ENCODE data around the gene LYVE1. TPM values are rescaled to one million over a fixed set of nuclear protein-coding genes. Genes with fewer than 3 reads are reported as not detected.
A peak's percentile ranks its signal among the peaks of the same experiment; 100 is the strongest.

Gene LYVE1
- total and polyA plus RNA-seq, 2 of the 13 experiments (the other 11 are each of a cell fraction or from before 2014, with no cell fraction given): 1.2 to 1.4 TPM

- H4K20me1 ChIP-seq (ENCODE audit: insufficient read depth, low read length): no peaks in the 10 kb centered on the region
- H3K36me3 ChIP-seq (replicated peaks in 1 of 2; ENCODE audit: control insufficient read depth in 1 of 2, insufficient read depth in 2 of 2, low read length in 2 of 2): no peaks in the 10 kb centered on the region
- no peak for FAIRE-seq
- H2AFZ ChIP-seq (ENCODE audit: low read length): no peak overlapping the region
- POLR2A ChIA-PET: no interaction called here
- H3K4me1 ChIP-seq (ENCODE audit: insufficient read depth, low read length): peaks cover 56% of the 10 kb centered on the region
- no TSS peak for BruUV-seq (replicated peaks)
- no peaks in the 10 kb centered on the region for H3K79me2 ChIP-seq (ENCODE audit: insufficient read depth, low read length)
- H3K4me3 ChIP-seq (replicated peaks in 1 of 3; ENCODE audit: insufficient read depth in 1 of 3, low read depth in 2 of 3, low read length in 3 of 3): no peak overlapping the region
- DNase-seq (ENCODE audit: low spot score): peak; percentile 8
- TF ChIP-seq ETV5 (CRISPR knock-in tag; IDR thresholded peaks at IDR 0.05; ENCODE audit: borderline replicate concordance) (peak; percentile 24; the same call in 1 of the 2 replicates), ZBTB43 (CRISPR knock-in tag; conservative IDR thresholded peaks at IDR 0.05) (peak; percentile 17; the same call in 1 of the 2 replicates), FOSL2 (CRISPR knock-in tag; IDR thresholded peaks at IDR 0.05) (0 out of 2 replicates have a peak, but pooled peaks have one; percentile 5), MAFF (IDR thresholded peaks at IDR 0.05; ENCODE audit: low read depth, low read length) (peak; percentile 59), NFIB (CRISPR knock-in tag; IDR thresholded peaks at IDR 0.05; ENCODE audit: borderline replicate concordance) (no peak), MAFK (conservative IDR thresholded peaks at IDR 0.05 in 1 of 2, IDR thresholded peaks at IDR 0.05 in 1 of 2; ENCODE audit: low read length in 2 of 2) (peak; percentile 26 to 57; a peak in 3 of 4 replicates), GABPA (IDR thresholded peaks at IDR 0.05; ENCODE audit: low read depth, low read length) (no peak), GABPA (CRISPR knock-in tag; IDR thresholded peaks at IDR 0.05; ENCODE audit: low read depth) (0 out of 2 replicates have a peak, but pooled peaks have one; percentile 10), ELF1 (CRISPR knock-in tag; IDR thresholded peaks at IDR 0.05) (peak; percentile 31; the same call in 1 of the 2 replicates), ZNF331 (CRISPR knock-in tag; IDR thresholded peaks at IDR 0.05) (no peak), FOSL1 (CRISPR knock-in tag; IDR thresholded peaks at IDR 0.05; ENCODE audit: borderline replicate concordance) (no peak)
- peak; percentile 29; the same call in 2 of the 3 replicates for ATAC-seq
- in situ Hi-C loops (cut with HindIII; ENCODE audit: extremely low pct_ligation_motif_present, low pct_unique_long_range_greater_than_20kb) (no loop called here), intact Hi-C loops (cut with micrococcal nuclease; ENCODE audit: unreplicated experiment) (no loop called here)
- H3K27me3 ChIP-seq (ENCODE audit: control insufficient read depth in 1 of 2, insufficient read depth in 2 of 2, low read length in 2 of 2): 0 out of 5 replicates have a peak, but pooled peaks cover 0 to 1% of the 10 kb centered on the region in 2 experiments
- H3K9ac ChIP-seq (ENCODE audit: insufficient read depth, low read depth, low read length): no peak overlapping the region
- CTCF ChIA-PET (ENCODE audit: low intra/inter-chr PET ratio, low total read pairs): no interaction called here
- H3K4me2 ChIP-seq (ENCODE audit: low read depth, low read length): peak overlapping the region; percentile 33; the same call in 1 of the 2 replicates
- WGBS (ENCODE audit: low lambda C conversion rate): 31% methylated on average over 6 of the region's 6 CpGs
- H3K27ac ChIP-seq (ENCODE audit: extremely low read length, insufficient read depth, low read length): no peak overlapping the region
- no peaks in the 10 kb centered on the region for H3K9me3 ChIP-seq (ENCODE audit: low read length)
Observed at GRCh38 chr11:10605941-10606381, 37.5 kb upstream of the LYVE1 start.

All from HepG2 (cell line).